Measurements from ENCODE around the gene CD38.
"Not testable (repeated sequence)": the region's sequence is repeated elsewhere in the genome, so short reads cannot be mapped to it uniquely, and the experiment has no call there.

The CD38 gene

GRCh38 chr4:15797320-15797719, 19.2 kb downstream of the CD38 start:
- Histone ChIP-seq H2BK5ac (ENCODE audit: low read depth, low read length, poor library complexity) (no peak overlapping the region), H3K79me1 (ENCODE audit: low read length) (no peaks in the 10 kb centered on the region), H3K9me3 (ENCODE audit: insufficient read depth, low read depth, low read length) (no peaks in the 10 kb centered on the region), H4K12ac (ENCODE audit: low read depth, low read length) (no peak overlapping the region), H3K27ac (ENCODE audit: low read depth, low read length) (no peak overlapping the region), H3K14ac (ENCODE audit: low read length) (no peak overlapping the region), H3K4me2 (ENCODE audit: low read length) (no peak overlapping the region), H4K91ac (ENCODE audit: low read depth, low read length) (no peak overlapping the region), H3K18ac (ENCODE audit: low read length) (no peak overlapping the region), H3K9ac (ENCODE audit: low read length) (no peak overlapping the region), H3K27me3 (ENCODE audit: insufficient read depth, low read length) (no peaks in the 10 kb centered on the region), H2AFZ (ENCODE audit: insufficient read depth, low read length, poor library complexity) (no peak overlapping the region), H3K36me3 (ENCODE audit: control insufficient read depth in 1 of 2, insufficient read depth in 2 of 2, low read length in 2 of 2) (no peaks in the 10 kb centered on the region), H3K79me2 (ENCODE audit: control insufficient read depth, insufficient read depth, low read length, poor library complexity) (no peaks in the 10 kb centered on the region), H3K4ac (ENCODE audit: low read depth, low read length) (no peak overlapping the region), H2BK120ac (ENCODE audit: insufficient read depth, low read length, poor library complexity) (no peak overlapping the region), H3K4me1 (ENCODE audit: control insufficient read depth in 1 of 2, insufficient read depth in 2 of 2, low read length in 2 of 2) (no peaks in the 10 kb centered on the region), H2AK5ac (ENCODE audit: low read length) (no peak overlapping the region), H4K8ac (ENCODE audit: low read depth, low read length) (no peak overlapping the region), H3K23ac (ENCODE audit: low read length) (no peak overlapping the region), H2BK12ac (ENCODE audit: low read length) (no peak overlapping the region), H3K4me3 (ENCODE audit: low read depth, low read length) (no peak overlapping the region)
- DNase-seq = no peak
- WGBS (ENCODE audit: extremely low coverage, insufficient coverage, insufficient read length) = no CpG with 5 or more reads among the region's 5 CpGs

DNA sequence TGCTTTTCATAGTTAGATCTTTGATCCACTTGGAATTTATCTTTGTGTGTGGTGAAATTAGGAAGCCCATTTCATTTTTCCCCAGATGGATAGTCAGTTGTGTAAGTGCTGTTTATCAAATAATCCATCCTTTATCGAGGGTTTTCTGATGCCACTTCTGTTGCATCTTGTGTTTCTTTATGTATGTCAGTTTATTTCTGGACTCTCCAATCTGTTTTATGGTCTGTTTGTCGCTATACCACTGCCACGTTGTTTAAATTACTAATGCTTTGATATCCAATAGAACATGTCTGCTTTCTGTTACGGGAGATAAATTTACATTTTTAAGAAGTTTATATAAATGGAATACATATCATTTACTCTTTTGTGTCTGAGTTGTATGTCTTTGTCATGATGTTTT, 21.0 kb downstream of the CD38 start:
- Histone ChIP-seq H3K27me3 (ENCODE audit: insufficient read depth, low read length) (no peaks in the 10 kb centered on the region), H2BK12ac (ENCODE audit: low read length) (no peak overlapping the region), H3K4me2 (ENCODE audit: low read length) (no peak overlapping the region), H3K79me1 (ENCODE audit: low read length) (no peaks in the 10 kb centered on the region), H3K4ac (ENCODE audit: low read depth, low read length) (no peak overlapping the region), H2AK5ac (ENCODE audit: low read length) (no peak overlapping the region), H2BK120ac (ENCODE audit: insufficient read depth, low read length, poor library complexity) (no peak overlapping the region), H3K27ac (ENCODE audit: low read depth, low read length) (no peak overlapping the region), H4K91ac (ENCODE audit: low read depth, low read length) (no peak overlapping the region), H2BK5ac (ENCODE audit: low read depth, low read length, poor library complexity) (no peak overlapping the region), H3K9me3 (ENCODE audit: insufficient read depth, low read depth, low read length) (no peaks in the 10 kb centered on the region), H4K8ac (ENCODE audit: low read depth, low read length) (no peak overlapping the region), H3K79me2 (ENCODE audit: control insufficient read depth, insufficient read depth, low read length, poor library complexity) (no peaks in the 10 kb centered on the region), H3K4me3 (ENCODE audit: low read depth, low read length) (no peak overlapping the region), H4K12ac (ENCODE audit: low read depth, low read length) (no peak overlapping the region), H2AFZ (ENCODE audit: insufficient read depth, low read length, poor library complexity) (no peak overlapping the region), H3K9ac (ENCODE audit: low read length) (no peak overlapping the region), H3K14ac (ENCODE audit: low read length) (no peak overlapping the region), H3K18ac (ENCODE audit: low read length) (no peak overlapping the region), H3K23ac (ENCODE audit: low read length) (no peak overlapping the region), H3K36me3 (ENCODE audit: control insufficient read depth in 1 of 2, insufficient read depth in 2 of 2, low read length in 2 of 2) (no peaks in the 10 kb centered on the region), H3K4me1 (ENCODE audit: control insufficient read depth in 1 of 2, insufficient read depth in 2 of 2, low read length in 2 of 2) (no peaks in the 10 kb centered on the region)
- DNase-seq = no peak
- no CpG with 5 or more reads among the region's 4 CpGs for WGBS (ENCODE audit: extremely low coverage, insufficient coverage, insufficient read length)

DNA sequence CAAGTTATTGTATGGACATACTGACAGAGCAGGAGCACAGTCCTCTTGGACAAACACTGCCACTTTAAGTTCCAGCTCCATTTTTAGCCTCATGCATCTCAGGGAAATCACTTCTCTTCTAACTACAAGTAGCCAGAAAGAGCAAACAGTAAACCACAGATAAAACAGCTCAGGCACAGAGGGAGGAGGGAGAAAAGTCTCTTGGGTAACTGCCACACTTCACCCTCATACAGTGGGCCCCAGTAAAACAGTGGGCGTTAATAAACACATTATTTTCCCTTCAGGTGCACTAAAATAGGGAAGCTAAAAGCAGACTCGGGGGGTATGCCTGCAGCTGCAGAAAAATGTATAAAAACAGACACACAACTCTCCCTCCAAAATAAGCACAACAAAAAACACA, 21.6 kb downstream of the CD38 start:
- DNase-seq = no peak

GRCh38 chr4:15802497-15802896, 24.4 kb downstream of the CD38 start:
- not testable (repeated sequence) for H4K91ac ChIP-seq (ENCODE audit: low read depth, low read length); H2BK12ac ChIP-seq (ENCODE audit: low read length); H4K8ac ChIP-seq (ENCODE audit: low read depth, low read length); DNase-seq; H3K79me2 ChIP-seq (ENCODE audit: control insufficient read depth, insufficient read depth, low read length, poor library complexity); H3K27me3 ChIP-seq (ENCODE audit: insufficient read depth, low read length); H3K36me3 ChIP-seq (ENCODE audit: control insufficient read depth in 1 of 2, insufficient read depth in 2 of 2, low read length in 2 of 2); H3K79me1 ChIP-seq (ENCODE audit: low read length); H3K4me1 ChIP-seq (ENCODE audit: control insufficient read depth in 1 of 2, insufficient read depth in 2 of 2, low read length in 2 of 2); H3K9me3 ChIP-seq (ENCODE audit: insufficient read depth, low read depth, low read length); H3K23ac ChIP-seq (ENCODE audit: low read length); H3K27ac ChIP-seq (ENCODE audit: low read depth, low read length); H3K14ac ChIP-seq (ENCODE audit: low read length); H2AFZ ChIP-seq (ENCODE audit: insufficient read depth, low read length, poor library complexity); H2AK5ac ChIP-seq (ENCODE audit: low read length); H4K12ac ChIP-seq (ENCODE audit: low read depth, low read length); H3K18ac ChIP-seq (ENCODE audit: low read length); H3K4me2 ChIP-seq (ENCODE audit: low read length); H3K9ac ChIP-seq (ENCODE audit: low read length); H3K4ac ChIP-seq (ENCODE audit: low read depth, low read length); H2BK5ac ChIP-seq (ENCODE audit: low read depth, low read length, poor library complexity); H2BK120ac ChIP-seq (ENCODE audit: insufficient read depth, low read length, poor library complexity); H3K4me3 ChIP-seq (ENCODE audit: low read depth, low read length)

More for the DNA sequence above, 21.6 kb downstream of the CD38 start:
- Histone ChIP-seq H3K14ac (ENCODE audit: low read length) (no peak overlapping the region), H3K4me3 (ENCODE audit: low read depth, low read length) (no peak overlapping the region), H3K9ac (ENCODE audit: low read length) (no peak overlapping the region), H4K12ac (ENCODE audit: low read depth, low read length) (no peak overlapping the region), H4K91ac (ENCODE audit: low read depth, low read length) (no peak overlapping the region), H3K79me1 (ENCODE audit: low read length) (no peaks in the 10 kb centered on the region), H3K4me1 (ENCODE audit: control insufficient read depth in 1 of 2, insufficient read depth in 2 of 2, low read length in 2 of 2) (no peaks in the 10 kb centered on the region), H2BK5ac (ENCODE audit: low read depth, low read length, poor library complexity) (no peak overlapping the region), H3K27me3 (ENCODE audit: insufficient read depth, low read length) (no peaks in the 10 kb centered on the region), H3K9me3 (ENCODE audit: insufficient read depth, low read depth, low read length) (no peaks in the 10 kb centered on the region), H3K27ac (ENCODE audit: low read depth, low read length) (no peak overlapping the region), H2AFZ (ENCODE audit: insufficient read depth, low read length, poor library complexity) (no peak overlapping the region), H2AK5ac (ENCODE audit: low read length) (no peak overlapping the region), H3K4ac (ENCODE audit: low read depth, low read length) (no peak overlapping the region), H3K4me2 (ENCODE audit: low read length) (no peak overlapping the region), H2BK12ac (ENCODE audit: low read length) (no peak overlapping the region), H3K23ac (ENCODE audit: low read length) (no peak overlapping the region), H3K79me2 (ENCODE audit: control insufficient read depth, insufficient read depth, low read length, poor library complexity) (no peaks in the 10 kb centered on the region), H3K18ac (ENCODE audit: low read length) (no peak overlapping the region), H4K8ac (ENCODE audit: low read depth, low read length) (no peak overlapping the region), H2BK120ac (ENCODE audit: insufficient read depth, low read length, poor library complexity) (no peak overlapping the region), H3K36me3 (ENCODE audit: control insufficient read depth in 1 of 2, insufficient read depth in 2 of 2, low read length in 2 of 2) (no peaks in the 10 kb centered on the region)
- WGBS (ENCODE audit: extremely low coverage, insufficient coverage, insufficient read length) = no CpG with 5 or more reads among the region's 2 CpGs

Measured in trophoblast cell (in vitro differentiated cells and primary cell).